Activated CD4-positive, alpha-beta T cell treated with anti-CD3 and anti-CD28 coated beads for 48 hours (primary cell): Measurements from ENCODE around the gene NKAIN2.
"Not testable (repeated sequence)": the region's sequence is repeated elsewhere in the genome, so short reads cannot be mapped to it uniquely, and the experiment has no call there.

Source experiments
- DNase-seq: peaks from one replicate; pipeline ENCODE4 v3.0.0-alpha.2; 2020

NKAIN2 gene

GRCh38 chr6:124737804-124738203 lies 934.1 kb downstream of the NKAIN2 start:
- not testable (repeated sequence) for DNase-seq

- no peak for DNase-seq
Observed at GRCh38 chr6:124738482-124738881, 934.8 kb downstream of the NKAIN2 start.

DNA sequence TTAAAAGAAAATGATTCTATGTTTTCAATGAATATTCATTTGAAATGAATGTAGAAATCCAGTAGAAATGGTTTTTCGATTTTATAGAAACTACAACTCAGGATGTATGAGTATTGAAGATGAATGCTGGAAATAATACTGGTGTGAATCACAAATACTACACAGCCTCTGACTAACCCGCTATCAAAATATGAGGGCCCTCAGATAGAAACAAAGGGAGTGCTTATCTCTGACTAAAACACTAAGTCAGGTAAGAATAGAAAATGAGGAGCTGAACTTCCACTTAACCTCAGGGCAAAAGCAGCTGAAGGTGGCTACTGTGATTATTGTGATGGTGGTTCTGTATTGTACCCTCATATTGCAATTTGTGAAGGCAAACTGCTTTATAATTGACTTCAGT lies 937.7 kb downstream of the NKAIN2 start:
- no peak for DNase-seq

- DNase-seq = no peak
Observed at GRCh38 chr6:124742971-124743370, 939.3 kb downstream of the NKAIN2 start.

- DNase-seq = no peak
Observed at GRCh38 chr6:124743420-124743819, 939.8 kb downstream of the NKAIN2 start.

DNA sequence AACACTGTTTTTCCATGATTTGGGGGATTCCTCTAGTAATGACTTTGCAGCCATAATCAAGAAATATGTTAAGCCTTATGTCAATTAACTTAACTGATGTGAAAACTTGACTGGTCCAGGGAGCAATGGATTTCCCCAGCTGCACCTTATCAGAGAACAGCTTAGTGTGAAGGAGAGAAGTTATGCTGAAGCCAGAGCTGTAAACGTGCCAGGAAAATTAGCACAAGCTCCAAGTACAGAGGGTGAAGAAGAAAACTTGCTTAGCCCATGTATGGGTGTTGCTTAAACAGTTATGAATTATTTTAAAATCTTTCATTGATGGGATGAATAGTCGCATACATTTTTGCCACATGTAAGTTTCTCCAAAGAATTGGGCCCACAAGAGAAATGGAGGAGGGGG lies 943.7 kb downstream of the NKAIN2 start:
- no peak for DNase-seq

DNA sequence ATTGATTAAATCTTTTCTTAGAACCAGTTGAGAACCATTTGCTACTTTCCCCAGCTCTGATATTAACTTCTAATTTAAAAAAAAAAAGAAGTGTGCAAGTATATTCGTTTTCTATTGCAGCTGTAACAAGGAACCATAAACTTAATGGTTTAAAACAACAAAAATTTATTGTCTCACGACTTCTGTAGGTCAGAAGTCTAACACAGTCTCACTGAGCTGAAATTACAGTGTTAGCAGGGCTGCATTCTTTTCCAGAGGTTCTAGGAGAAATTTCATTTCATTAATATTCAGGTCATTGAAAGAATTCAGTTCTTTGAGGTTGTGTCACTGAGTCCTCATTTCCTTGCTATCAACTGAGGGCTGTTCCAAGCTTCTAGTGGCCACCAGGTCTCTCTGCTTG lies 945.1 kb downstream of the NKAIN2 start:
- DNase-seq = no peak

- no peak for DNase-seq
Observed at GRCh38 chr6:124753001-124753400, 949.3 kb downstream of the NKAIN2 start.

GRCh38 chr6:124753562-124754105 lies 950.0 kb downstream of the NKAIN2 start:
- DNase-seq = no peak

DNA sequence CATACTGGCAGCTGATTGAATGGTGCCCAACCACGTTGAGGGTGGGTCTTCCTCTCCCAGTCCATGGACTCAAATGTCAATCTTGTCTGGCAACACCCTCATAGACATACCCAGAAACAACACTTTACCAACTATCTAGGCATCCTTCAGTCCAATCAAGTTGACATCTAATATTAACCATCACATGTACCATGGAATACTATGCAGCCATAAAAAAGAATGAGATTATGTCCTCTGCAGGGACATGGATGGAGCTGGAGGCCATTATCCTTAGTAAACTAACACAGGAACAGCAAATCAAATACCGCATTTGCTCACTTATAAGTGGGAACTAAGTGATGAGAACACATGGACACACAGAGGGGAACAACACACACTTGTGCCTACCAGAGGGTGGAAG lies 951.7 kb downstream of the NKAIN2 start:
- no peak for DNase-seq

DNA sequence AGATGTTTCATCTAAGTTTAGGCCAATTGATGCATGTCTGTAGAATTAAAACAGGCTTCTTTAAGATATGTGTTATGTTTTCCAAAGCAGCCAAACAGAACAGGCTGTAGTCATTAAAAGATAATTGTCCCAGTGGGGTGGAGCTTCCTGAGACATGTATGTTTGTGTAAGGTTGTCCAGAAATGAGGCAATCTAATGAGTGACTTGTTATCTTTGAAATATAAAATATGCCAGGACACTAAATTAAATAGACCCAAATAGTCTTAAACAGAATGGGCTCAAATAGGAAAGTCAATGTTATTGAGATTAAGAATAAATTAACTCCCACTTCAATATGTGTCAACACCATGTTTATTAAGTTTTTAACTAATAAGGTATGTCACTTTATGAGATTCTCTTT lies 953.9 kb downstream of the NKAIN2 start:
- DNase-seq = no peak

DNA sequence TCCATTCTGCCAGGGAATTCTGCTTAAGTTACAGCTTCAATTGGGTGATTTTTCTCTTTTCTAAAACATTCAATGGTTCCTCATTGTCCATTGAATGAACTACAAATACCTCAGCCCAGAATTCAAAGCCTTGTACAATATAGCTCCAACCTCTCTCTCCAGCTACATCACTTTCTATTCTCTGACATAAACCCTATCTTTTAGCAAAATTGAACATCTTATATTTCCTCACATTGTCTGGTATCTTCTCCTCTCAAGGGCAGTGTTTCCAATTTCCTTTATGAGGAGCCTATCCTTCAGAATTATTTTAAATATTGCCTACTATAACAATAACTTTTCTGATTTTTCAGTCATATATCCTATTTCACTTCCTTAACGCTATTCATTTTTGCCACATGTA lies 955.0 kb downstream of the NKAIN2 start:
- no peak for DNase-seq

DNA sequence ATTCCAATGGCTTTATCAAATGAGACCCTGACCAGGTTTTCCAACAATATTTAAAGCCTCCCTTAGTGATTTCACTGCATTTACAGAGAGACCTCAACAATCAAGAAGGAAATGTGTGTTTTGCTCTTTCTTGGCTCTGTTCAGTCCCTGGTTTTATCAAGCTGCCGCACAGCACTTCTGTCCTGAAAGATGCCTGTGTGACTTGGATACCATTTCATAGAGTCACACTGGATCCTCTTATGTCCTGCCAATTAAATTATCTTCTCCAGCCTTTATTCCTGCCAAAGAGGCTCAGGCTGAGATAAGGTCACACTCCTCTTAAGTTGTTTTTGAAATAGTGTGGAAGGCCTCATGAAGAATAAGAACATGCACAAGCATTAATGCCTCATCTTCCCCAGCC lies 961.6 kb downstream of the NKAIN2 start:
- DNase-seq = no peak

- DNase-seq = no peak
Observed at GRCh38 chr6:124768224-124768623, 964.6 kb downstream of the NKAIN2 start.

GRCh38 chr6:124769811-124770544 lies 966.3 kb downstream of the NKAIN2 start:
- no peak for DNase-seq

DNA sequence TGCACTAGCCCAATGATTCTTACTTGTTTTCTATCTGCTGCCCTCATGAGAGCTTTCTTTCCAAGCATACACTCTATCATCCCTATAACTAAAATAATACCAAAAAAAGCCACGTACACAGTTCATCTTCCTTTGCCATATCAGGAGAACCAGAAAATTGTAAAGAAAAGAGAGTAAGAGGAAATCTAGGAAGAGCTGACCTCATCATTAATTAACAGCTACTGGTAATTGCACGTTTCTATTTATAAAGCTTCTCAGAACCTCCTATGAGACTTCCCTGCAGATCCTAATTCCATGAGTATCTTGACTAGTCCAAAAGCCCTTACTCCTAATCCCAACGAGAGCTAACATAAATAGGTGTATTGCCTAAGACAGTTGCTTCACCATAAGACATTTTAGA lies 967.1 kb downstream of the NKAIN2 start:
- DNase-seq = no peak

DNA sequence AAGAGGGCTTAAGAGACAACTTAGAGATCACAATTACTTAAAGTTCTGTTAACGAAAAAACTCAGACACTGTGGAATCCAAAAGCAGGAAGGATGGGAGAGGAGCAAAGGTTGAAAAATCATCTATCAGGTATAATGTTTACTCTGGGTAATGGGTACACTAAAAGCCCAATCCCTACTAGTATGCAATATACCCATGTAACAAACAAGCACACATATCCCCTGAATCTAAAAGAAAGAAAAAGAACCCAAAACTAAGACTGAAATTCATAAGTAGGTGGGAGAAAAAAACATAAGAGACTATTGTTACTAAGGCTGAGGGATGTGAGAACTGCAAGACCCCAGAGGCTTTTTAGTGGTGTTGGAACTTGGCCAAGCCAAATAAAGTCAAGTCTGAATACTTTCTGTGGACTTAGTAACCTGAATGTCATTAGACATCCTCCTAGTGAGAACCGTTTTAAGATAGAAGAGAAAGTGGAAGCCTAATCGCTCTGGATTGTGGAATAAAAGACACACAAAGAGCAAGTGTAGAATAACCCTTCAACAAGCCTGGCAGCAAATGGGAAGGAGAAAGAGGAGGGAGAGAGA lies 969.2 kb downstream of the NKAIN2 start:
- DNase-seq = no peak

DNA sequence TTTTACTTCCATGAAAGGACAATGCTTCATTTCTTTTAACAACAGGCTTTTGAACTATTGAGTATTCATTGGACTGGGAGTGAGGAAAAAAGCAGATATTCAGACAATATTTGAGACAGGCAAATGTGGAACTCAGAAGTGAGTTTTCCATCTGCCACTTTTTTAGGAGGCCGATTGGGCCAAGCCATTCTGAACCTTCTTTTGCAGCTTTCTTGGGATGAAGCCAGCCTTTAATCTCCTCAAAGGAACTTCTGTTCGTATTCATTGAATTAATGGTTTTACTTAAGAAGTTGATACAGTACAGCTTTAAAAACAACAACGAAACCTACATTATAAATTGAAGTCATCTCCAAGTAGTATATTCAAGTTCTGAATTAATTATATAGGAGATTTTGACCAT lies 971.5 kb downstream of the NKAIN2 start:
- no peak for DNase-seq

DNA sequence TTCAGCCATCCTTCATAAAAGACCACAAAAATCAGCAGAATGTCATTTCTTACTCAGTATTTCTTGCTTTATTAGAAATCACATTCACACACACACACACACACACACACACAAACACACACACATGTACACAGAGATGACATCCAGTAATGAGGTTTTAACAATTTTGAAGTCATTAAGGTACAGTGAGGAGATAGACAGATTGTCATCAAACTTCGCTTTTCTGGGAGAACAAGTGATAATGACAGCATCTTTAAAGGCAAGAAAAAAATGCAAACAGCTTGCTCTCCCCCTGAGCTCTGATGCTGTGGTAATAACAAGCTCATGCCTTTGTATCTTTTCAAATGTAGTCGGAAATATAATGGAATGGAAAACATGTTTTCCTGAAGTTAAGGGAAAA lies 974.2 kb downstream of the NKAIN2 start:
- no peak for DNase-seq

GRCh38 chr6:124780623-124781022 lies 977.0 kb downstream of the NKAIN2 start:
- no peak for DNase-seq

- DNase-seq = no peak
Observed at GRCh38 chr6:124783344-124783743, 979.7 kb downstream of the NKAIN2 start.

GRCh38 chr6:124791156-124791555 lies 987.5 kb downstream of the NKAIN2 start:
- DNase-seq = no peak

- no peak for DNase-seq
Observed at GRCh38 chr6:124792386-124792785, 988.7 kb downstream of the NKAIN2 start.

GRCh38 chr6:124793398-124793797 lies 989.7 kb downstream of the NKAIN2 start:
- DNase-seq = no peak
